Muscle of arm (tissue), 12 donors: Measurements from ENCODE around the gene POLA1. TPM values are rescaled to one million over a fixed set of nuclear protein-coding genes. Genes with fewer than 3 reads are reported as not detected.

ENCODE experiments used
- DNase-seq: peaks from one replicate; pipeline ENCODE4 v3.0.0-alpha.2; 2013
- polyA plus RNA-seq, 12 donors: library from polyadenylated mRNA; unstranded; fragments of 120-200 nt; gene quantifications; one replicate each; pipeline ENCODE4 v1.2.1, GENCODE V29; 2013; ENCODE audit not compliant: insufficient read length in 12 of 12

POLA1 gene
- polyA plus RNA-seq, 12 donors = 7.3 to 21.2 (median 18.4) TPM; not detected in 1

DNA sequence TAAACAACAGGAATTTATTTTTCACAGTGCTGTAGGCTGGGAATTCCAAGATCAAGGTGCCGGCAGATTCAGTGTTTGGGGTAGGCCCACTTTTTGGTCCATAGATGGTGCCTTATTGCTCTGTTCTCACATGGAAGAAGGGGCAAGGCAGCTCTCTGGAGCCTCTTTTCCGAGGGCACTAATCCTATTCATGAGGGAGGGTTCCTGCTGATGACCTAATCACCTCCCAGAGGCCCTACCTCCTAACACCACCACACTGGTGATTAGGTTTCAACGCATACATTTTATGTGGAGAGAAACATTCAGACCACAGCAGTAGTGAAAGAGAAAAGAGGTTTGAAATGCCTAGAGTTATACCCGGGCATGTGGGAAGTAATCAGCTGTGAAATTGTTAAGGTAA lies 1.4 kb upstream of the POLA1 start:
- no peak for DNase-seq

- DNase-seq = no peak
Observed at GRCh38 chrX:24694825-24695224, 1.1 kb downstream of the POLA1 start.

DNA sequence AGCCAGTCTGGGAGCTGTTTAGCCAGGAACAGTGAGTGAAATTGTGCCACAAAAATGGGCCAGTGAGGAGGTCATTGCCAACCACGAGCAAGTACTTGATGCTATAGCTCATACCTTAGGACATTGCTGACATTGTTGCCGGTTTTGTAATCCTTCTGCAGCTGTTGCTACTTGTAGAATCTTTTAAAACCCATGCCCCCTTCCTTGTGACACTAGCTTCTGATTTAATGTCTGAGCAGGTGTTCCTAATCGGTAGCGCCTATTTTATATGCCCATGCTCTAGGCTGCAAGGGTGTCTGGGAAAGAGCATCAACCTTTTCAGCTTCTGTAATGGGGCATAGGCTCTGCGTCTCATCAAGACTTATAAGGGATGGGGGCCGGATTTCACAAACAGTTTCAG lies 2.6 kb downstream of the POLA1 start:
- DNase-seq = no peak

- DNase-seq = no peak
Observed at GRCh38 chrX:24702362-24703184, 8.9 kb downstream of the POLA1 start.

DNA sequence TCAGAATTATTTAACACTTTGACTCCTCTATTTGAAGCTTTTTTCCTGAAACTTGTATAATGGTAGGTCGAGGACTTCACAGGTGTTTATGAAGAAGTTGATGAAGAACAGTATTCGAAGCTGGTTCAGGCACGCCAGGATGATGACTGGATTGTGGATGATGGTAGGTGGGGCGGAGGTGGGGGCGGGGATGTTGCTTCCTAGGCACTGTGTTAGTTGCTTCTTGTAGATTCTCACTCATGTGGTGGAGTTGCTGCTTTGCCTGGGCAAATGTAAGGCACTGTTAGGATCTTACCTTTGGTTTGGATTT lies 9.4 kb downstream of the POLA1 start:
- no peak for DNase-seq

GRCh38 chrX:24718771-24719170 lies 25.1 kb downstream of the POLA1 start:
- DNase-seq = no peak

GRCh38 chrX:24720036-24720435 lies 26.3 kb downstream of the POLA1 start:
- no peak for DNase-seq

DNA sequence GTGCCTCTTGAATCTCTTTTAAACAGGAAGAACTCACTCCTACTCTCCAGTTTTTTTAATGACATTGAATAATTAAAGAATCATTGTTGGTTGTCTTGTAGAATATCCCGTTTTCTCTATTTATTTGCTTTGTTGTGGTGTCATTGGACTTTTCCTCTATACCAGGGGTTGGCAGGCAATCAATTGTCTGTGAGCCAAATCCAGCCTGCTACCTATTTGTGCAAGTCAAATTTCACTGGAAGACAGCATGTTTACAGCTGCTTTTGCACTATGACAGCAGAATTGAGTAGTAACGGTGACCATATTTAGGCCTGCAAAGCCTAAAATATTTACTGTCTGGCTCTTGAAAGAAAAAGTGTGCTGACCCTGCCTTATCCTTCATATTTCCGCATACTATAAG lies 34.8 kb downstream of the POLA1 start:
- no peak for DNase-seq

DNA sequence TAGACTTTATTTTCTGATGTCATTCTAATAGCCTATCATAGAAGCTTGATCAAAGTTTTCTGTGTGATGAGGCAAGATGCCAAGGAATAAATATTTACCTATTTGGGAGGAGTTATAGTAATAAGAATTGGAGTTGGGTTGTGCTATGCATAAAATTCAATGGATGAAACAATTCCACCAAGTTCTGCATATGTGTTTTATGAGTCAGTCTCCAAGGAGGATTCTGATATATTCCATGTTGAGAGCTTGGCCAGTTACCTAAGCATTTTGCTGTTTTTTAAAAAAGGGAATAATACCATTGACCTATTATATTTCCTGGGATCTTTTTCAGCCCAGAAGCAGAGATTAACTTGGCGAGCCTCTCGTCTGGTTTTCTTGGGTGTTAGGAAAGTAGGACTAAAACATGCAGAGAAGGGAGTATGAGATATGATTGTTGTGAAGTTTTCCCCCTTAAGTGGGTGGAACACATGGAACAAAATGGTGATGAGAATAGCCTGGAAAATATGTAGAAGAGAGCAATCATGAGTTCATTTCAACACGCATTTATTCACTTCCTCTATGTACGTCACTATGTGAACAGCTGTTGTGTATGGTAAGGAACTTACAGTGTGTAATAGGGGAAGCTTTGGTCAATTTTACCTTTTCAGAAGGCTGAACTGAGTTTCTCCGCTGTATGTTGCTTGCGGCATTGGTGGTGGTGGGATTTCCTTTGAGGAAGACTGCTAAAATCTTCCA lies 39.2 kb downstream of the POLA1 start:
- DNase-seq = peak; percentile 34

GRCh38 chrX:24741330-24741729 lies 47.6 kb downstream of the POLA1 start:
- DNase-seq = no peak

GRCh38 chrX:24748196-24748595 lies 54.5 kb downstream of the POLA1 start:
- no peak for DNase-seq

DNA sequence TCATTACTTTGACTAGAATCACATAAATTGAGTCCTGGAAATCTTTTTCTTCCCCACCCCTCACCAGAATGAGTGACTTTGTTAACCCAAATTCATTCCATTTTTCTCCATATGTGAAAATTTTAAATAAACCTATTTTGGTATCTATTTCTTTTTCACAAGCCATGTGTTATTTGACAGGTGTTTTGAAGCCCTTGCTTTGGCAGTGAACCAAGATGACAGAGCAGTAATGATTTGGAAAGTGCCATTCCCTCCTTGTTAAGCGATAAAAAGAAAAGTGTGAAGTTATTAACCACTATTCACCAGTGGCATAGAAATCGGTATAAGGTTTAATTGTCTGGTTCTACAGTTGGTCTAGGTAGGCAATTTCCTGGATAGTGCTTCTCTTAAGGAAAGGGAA lies 66.1 kb downstream of the POLA1 start:
- no peak for DNase-seq

- no peak for DNase-seq
Observed at GRCh38 chrX:24760363-24761000, 66.8 kb downstream of the POLA1 start.

GRCh38 chrX:24761306-24761705 lies 67.6 kb downstream of the POLA1 start:
- no peak for DNase-seq

DNA sequence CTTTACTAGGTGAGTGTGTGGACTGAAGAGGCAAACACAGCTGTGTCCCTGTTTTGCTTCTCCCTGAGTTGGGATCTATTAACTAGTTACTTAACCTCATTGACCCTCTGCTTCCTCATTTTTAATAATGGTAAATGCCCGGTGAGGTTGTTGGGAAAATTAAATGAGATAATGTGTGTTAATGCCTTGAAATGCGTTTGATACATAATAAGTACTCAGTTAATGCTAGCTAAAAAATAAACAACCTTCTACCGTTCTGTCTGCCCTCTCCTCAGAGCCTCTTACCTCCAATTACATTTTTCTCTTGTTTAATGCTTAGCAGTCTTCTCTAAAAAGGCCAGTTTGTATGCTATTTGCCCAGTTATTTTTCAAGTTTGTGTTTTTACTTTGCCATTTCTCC lies 70.3 kb downstream of the POLA1 start:
- no peak for DNase-seq

- DNase-seq = no peak
Observed at GRCh38 chrX:24767557-24767956, 73.8 kb downstream of the POLA1 start.

- no peak for DNase-seq
Observed at GRCh38 chrX:24768556-24768955, 74.8 kb downstream of the POLA1 start.

- no peak for DNase-seq
Observed at GRCh38 chrX:24774650-24775049, 80.9 kb downstream of the POLA1 start.

DNA sequence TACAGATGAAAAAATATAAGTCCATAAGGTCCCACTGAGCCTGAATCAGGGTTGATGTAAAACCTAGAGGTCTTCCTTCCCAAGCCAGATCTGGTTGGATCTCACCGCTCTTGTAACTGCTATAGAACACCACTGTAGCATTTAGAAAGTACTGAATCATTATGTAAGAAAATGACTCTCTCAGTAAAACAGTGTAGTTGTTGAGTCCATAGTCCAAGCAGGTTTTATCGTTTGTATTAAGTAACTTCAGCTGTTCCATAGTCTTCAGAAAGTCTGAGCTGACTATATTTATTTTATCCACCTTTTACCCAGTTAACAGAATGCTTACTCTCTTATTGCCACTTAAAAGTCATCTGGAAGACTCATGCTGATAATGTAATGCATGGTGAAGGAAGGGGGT lies 82.2 kb downstream of the POLA1 start:
- DNase-seq = no peak

DNA sequence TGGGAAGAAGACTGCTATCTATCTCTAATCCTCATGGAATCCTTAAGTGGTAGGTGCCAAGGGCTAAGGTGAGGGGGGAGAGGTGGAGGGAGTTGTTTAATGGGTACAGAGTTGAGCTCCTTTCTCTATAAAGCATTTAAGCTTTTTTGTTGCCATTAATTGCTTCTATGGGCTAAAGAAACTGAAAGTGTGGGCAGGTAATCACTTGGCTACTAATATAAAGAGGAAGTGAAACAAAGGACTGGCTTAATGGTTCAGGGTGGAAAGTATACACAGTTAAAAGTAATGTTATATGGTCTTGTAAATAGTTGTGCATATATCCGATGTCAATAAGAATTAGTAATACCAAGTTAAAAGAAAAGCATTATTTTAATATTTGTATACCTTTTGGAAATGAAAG lies 83.9 kb downstream of the POLA1 start:
- no peak for DNase-seq

GRCh38 chrX:24782011-24782410 lies 88.3 kb downstream of the POLA1 start:
- DNase-seq = no peak

- DNase-seq = no peak
Observed at GRCh38 chrX:24789047-24789446, 95.3 kb downstream of the POLA1 start.

DNA sequence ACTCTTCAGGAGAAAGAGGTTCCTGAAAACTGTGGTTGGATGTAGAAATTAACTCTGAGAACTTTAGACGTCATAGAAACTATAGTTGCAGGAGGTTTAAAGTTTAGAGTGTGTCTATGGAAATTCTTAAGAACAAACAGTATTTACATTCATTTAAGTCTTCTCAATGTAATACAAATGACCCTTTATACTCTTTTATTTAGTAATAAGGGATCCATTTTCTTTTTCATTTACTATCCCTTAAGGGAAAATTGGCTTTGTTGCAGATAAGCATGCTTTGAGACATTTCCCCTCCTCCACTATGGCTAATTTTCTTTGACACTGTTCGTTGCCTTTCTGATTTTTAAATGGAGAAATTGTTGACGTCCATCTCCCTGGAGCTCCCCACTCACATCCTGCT lies 96.4 kb downstream of the POLA1 start:
- DNase-seq = no peak
